HepG2 (cell line): ENCODE results near the gene SCAF8. TPM values are rescaled to one million over a fixed set of nuclear protein-coding genes. Genes with fewer than 3 reads are reported as not detected.

ENCODE experiments used
- ATAC-seq: fragments of 200-7000 bp; cut with Tn5 transposase; 3 replicates; pipeline ENCODE4 v1.9.1; 2020; ENCODE audit warnings: mild to moderate bottlenecking, moderate library complexity
- BruUV-seq: library from RNA; stranded (reverse); fragments of 400-500 nt; replicated peaks from 2 replicates; lab custom pipeline; 2021; lab: Mats Ljungman, UMichigan
- CTCF ChIA-PET: fragments of 300-600 bp; formaldehyde crosslinking; extraction: SDS; loops from one replicate; lab custom pipeline; 2021; ENCODE audit warnings: low total read pairs, inconsistent platforms, low intra/inter-chr PET ratio; lab: Yijun Ruan, JAX
- POLR2A ChIA-PET: fragments of 350-600 bp; sonication (Branson Sonifier 250); formaldehyde crosslinking; loops from one replicate; lab custom pipeline; 2020; ENCODE audit warnings: antibody characterized with exemption, inconsistent platforms; lab: Yijun Ruan, JAX
- DNase-seq: peaks from one replicate; pipeline ENCODE4 v3.0.0-alpha.2; 2015; ENCODE audit warnings: low spot score
- FAIRE-seq: peaks from 3 replicates; lab custom pipeline; 2011; peaks lifted over from hg19 to GRCh38; lab: Jason Lieb, UNC
- H2AFZ ChIP-seq: one replicate; pipeline ENCODE4 v1.6.1; 2011; ENCODE audit warnings: low read length, inconsistent platforms
- H3K27ac ChIP-seq: fragments of 300-600 bp; 3 replicates; pipeline ENCODE4 v1.8.0; 2011; ENCODE audit warnings: mixed run types, mild to moderate bottlenecking, mixed read lengths, low read length, inconsistent platforms; ENCODE audit not compliant: insufficient read depth; ENCODE audit errors: extremely low read length
- H3K27me3 ChIP-seq, 2 experiments: fragments of 200-600 bp in 1 of 2; 2 replicates in 1 of 2; 3 replicates in 1 of 2; pipeline versions ENCODE4 v1.6.0 to v1.8.0; 2011; ENCODE audit warnings: low read length in 2 of 2, mild to moderate bottlenecking in 2 of 2, moderate library complexity in 2 of 2, inconsistent platforms in 1 of 2; ENCODE audit not compliant: insufficient read depth in 2 of 2, control insufficient read depth in 1 of 2
- H3K36me3 ChIP-seq, 2 experiments: fragments of 200-600 bp in 1 of 2; replicated peaks in 1 of 2; 2 replicates in 1 of 2; 3 replicates in 1 of 2; pipeline versions ENCODE4 v1.5.1 to v1.8.0; 2011; ENCODE audit warnings: low read length in 2 of 2, inconsistent platforms in 1 of 2; ENCODE audit not compliant: insufficient read depth in 2 of 2, control insufficient read depth in 1 of 2
- H3K4me1 ChIP-seq: 2 replicates; pipeline ENCODE4 v1.5.1; 2012; ENCODE audit warnings: low read length, inconsistent platforms; ENCODE audit not compliant: insufficient read depth
- H3K4me2 ChIP-seq: 2 replicates; pipeline ENCODE4 v1.6.0; 2011; ENCODE audit warnings: low read depth, low read length, inconsistent platforms
- H3K4me3 ChIP-seq, 3 experiments: fragments of 200-600 bp in 1 of 3; sonication (generic), shearing (Covaris generic) in 1 of 3; replicated peaks in 1 of 3; 2 replicates each; pipeline ENCODE4 v1.5.1; 2011 to 2016; ENCODE audit warnings: low read length in 3 of 3, inconsistent platforms in 2 of 3, low read depth in 2 of 3, mild to moderate bottlenecking in 2 of 3, control low read depth in 1 of 3, mixed read lengths in 1 of 3; ENCODE audit not compliant: insufficient read depth in 1 of 3
- H3K79me2 ChIP-seq: one replicate; pipeline ENCODE4 v1.6.1; 2011; ENCODE audit warnings: low read length, inconsistent platforms; ENCODE audit not compliant: insufficient read depth
- H3K9ac ChIP-seq: 2 replicates; pipeline ENCODE4 v1.6.0; 2011; ENCODE audit warnings: mild to moderate bottlenecking, low read depth, low read length, inconsistent platforms; ENCODE audit not compliant: insufficient read depth
- H3K9me3 ChIP-seq: 2 replicates; pipeline ENCODE4 v1.5.1; 2012; ENCODE audit warnings: mild to moderate bottlenecking, low read length
- H4K20me1 ChIP-seq: 2 replicates; pipeline ENCODE4 v1.6.0; 2011; ENCODE audit warnings: inconsistent platforms, mild to moderate bottlenecking, low read length, moderate library complexity; ENCODE audit not compliant: insufficient read depth
- CREBL2 ChIP-seq: sonication (generic); formaldehyde crosslinking; IDR thresholded peaks from 2 replicates; pipeline ENCODE4 v1.8.1; 2023; ENCODE audit warnings: missing genetic modification reagents, mild to moderate bottlenecking, borderline replicate concordance
- ESRRA ChIP-seq: sonication (generic); formaldehyde crosslinking; IDR thresholded peaks from 2 replicates; pipeline ENCODE4 v1.5.1; 2020; ENCODE audit warnings: mild to moderate bottlenecking, low read depth, missing genetic modification reagents
- FOXM1 ChIP-seq: sonication (generic); formaldehyde crosslinking; IDR thresholded peaks from 2 replicates; pipeline ENCODE4 v1.5.0; 2020; ENCODE audit warnings: missing genetic modification reagents
- IRX3 ChIP-seq: sonication (generic); formaldehyde crosslinking; IDR thresholded peaks from 2 replicates; pipeline ENCODE4 v1.8.1; 2023; ENCODE audit warnings: mild to moderate bottlenecking, low read depth, missing genetic modification reagents, borderline replicate concordance
- NPAS2 ChIP-seq: sonication (generic); formaldehyde crosslinking; IDR thresholded peaks from 2 replicates; pipeline ENCODE4 v1.8.0; 2022; ENCODE audit warnings: mild to moderate bottlenecking, missing genetic modification reagents, borderline replicate concordance
- SAP130 ChIP-seq: IDR thresholded peaks from 2 replicates; pipeline ENCODE4 v1.6.1; 2016; ENCODE audit warnings: low read depth
- SCMH1 ChIP-seq: sonication (generic); formaldehyde crosslinking; IDR thresholded peaks from 2 replicates; pipeline ENCODE4 v1.9.0; 2021; ENCODE audit warnings: missing genetic modification reagents, mild to moderate bottlenecking, borderline replicate concordance
- SP140L ChIP-seq: sonication (generic); formaldehyde crosslinking; IDR thresholded peaks from 2 replicates; pipeline ENCODE4 v1.4.0; 2020; ENCODE audit warnings: missing genetic modification reagents, borderline replicate concordance
- TIGD3 ChIP-seq: sonication (generic); formaldehyde crosslinking; IDR thresholded peaks from 2 replicates; pipeline ENCODE4 v1.5.1; 2020; ENCODE audit warnings: mild to moderate bottlenecking, missing genetic modification reagents, borderline replicate concordance
- TOE1 ChIP-seq: sonication (generic); formaldehyde crosslinking; IDR thresholded peaks from 2 replicates; pipeline ENCODE4 v1.4.0; 2020; ENCODE audit warnings: mild to moderate bottlenecking, missing genetic modification reagents
- ZFP37 ChIP-seq: sonication (generic); formaldehyde crosslinking; IDR thresholded peaks from 2 replicates; pipeline ENCODE4 v1.4.0; 2020; ENCODE audit warnings: missing genetic modification reagents, borderline replicate concordance
- ZNF180 ChIP-seq: sonication (generic); formaldehyde crosslinking; IDR thresholded peaks from 2 replicates; pipeline ENCODE4 v1.4.0; 2020; ENCODE audit warnings: low read depth, missing genetic modification reagents, borderline replicate concordance
- ZNF720 ChIP-seq: sonication (generic); formaldehyde crosslinking; IDR thresholded peaks from 2 replicates; pipeline ENCODE4 v1.4.0; 2020; ENCODE audit warnings: missing genetic modification reagents
- WGBS: methylation state at CpG from one replicate; pipeline ENCODE4 v1.1.6; 2017; ENCODE audit warnings: low lambda C conversion rate; 5-methylcytosine and 5-hydroxymethylcytosine counted together
- in situ Hi-C: cut with HindIII; loops from 2 replicates; pipeline ENCODE4 v1.10.0; 2017; ENCODE audit warnings: low pct_unique_long_range_greater_than_20kb; ENCODE audit not compliant: extremely low pct_ligation_motif_present
- intact Hi-C: fragments of 100-400 bp; cut with micrococcal nuclease; formaldehyde crosslinking; loops from one replicate; pipeline ENCODE4 v1.10.0; 2022; ENCODE audit not compliant: unreplicated experiment
- polyA plus RNA-seq, 8 experiments: library from polyadenylated mRNA; depleted of rRNA in 3 of 8; stranded (reverse) in 7 of 8; unstranded in 1 of 8; fragments of >200 nt; fragmentation: Illumina TruSeq in 4 of 8; extraction: Trizol in 4 of 8; gene quantifications; 2 replicates each; pipeline versions ENCODE4 v1.2.1 to v1.2.3, GENCODE V29; 2011 to 2016; ENCODE audit warnings: low read depth in 4 of 8, missing spikeins in 1 of 8, mixed read lengths in 1 of 8; ENCODE audit not compliant: insufficient read depth in 1 of 8
- total RNA-seq, 5 experiments: library from RNA; depleted of rRNA; stranded (reverse); fragments of >200 nt; fragmentation: Illumina TruSeq; extraction: Trizol; gene quantifications; 2 replicates each; pipeline ENCODE4 v1.2.3, GENCODE V29; 2016; ENCODE audit warnings: low read depth in 1 of 5

SCAF8 gene
- total and polyA plus RNA-seq, 2 of the 13 experiments (the other 11 are each of a cell fraction or from before 2014, with no cell fraction given) = 15.3 to 40.8 TPM

- Histone ChIP-seq H3K4me1 (peaks cover 14% of the 10 kb centered on the region), H3K9me3 (no peaks in the 10 kb centered on the region), H3K27ac (no peak overlapping the region), H3K9ac (no peak overlapping the region), H3K79me2 (peaks cover 100% of the 10 kb centered on the region), H3K4me3 (no peak overlapping the region), H4K20me1 (peaks cover 87% of the 10 kb centered on the region), H2AFZ (no peak overlapping the region), H3K27me3 (no peaks in the 10 kb centered on the region), H3K4me2 (no peak overlapping the region), H3K36me3 (peaks cover 1 to 4% of the 10 kb centered on the region in 2 experiments; a peak in 3 of 5 replicates)
- intact Hi-C loops (no loop called here), in situ Hi-C loops (no loop called here)
- POLR2A ChIA-PET = interaction anchor here (1.1 kb wide), 1 partner anchor 13 kb away, joined by 3 read pairs; no protein-coding TSS in a partner anchor
- ATAC-seq = no peak
- FAIRE-seq = no peak
- TF ChIP-seq SCMH1 (no peak), ZFP37 (CRISPR knock-in tag) (no peak), ZNF720 (CRISPR knock-in tag) (no peak), SAP130 (no peak), ESRRA (CRISPR knock-in tag) (no peak), CREBL2 (no peak), SP140L (CRISPR knock-in tag) (no peak), TOE1 (CRISPR knock-in tag) (no peak), ZNF180 (no peak), TIGD3 (CRISPR knock-in tag) (no peak), NPAS2 (CRISPR knock-in tag) (no peak), IRX3 (no peak), FOXM1 (CRISPR knock-in tag) (no peak)
- 96% methylated on average over 13 of the region's 13 CpGs for WGBS
- CTCF ChIA-PET = no interaction called here
- DNase-seq = no peak
- BruUV-seq = no TSS peak
Observed at GRCh38 chr6:154751011-154751800, 18.0 kb downstream of the SCAF8 start.
